ENCODE data around the gene FRS3. TPM values are rescaled to one million over a fixed set of nuclear protein-coding genes. Genes with fewer than 3 reads are reported as not detected.

Gene FRS3
- total RNA-seq, 1 experiment from 2014 or later = 2.8 TPM

DNA sequence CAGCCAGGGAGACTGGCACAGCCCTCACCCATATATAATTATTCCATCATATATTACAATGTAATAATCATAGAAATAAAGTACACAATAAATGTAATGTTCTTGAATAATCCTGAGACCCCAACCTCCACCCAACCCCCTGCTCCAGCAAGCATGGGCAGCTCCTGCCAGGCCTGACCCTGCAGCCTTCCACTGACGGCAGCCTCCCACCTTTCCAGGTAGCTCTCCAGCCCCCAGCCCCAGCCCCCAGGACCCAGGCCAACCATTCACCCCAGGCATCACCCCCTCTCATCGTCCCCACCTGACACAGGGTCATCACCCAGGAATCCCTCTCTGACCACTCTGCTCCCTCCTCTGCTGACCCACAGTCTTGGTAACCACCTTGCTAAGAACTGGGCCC lies 58.9 kb downstream of the FRS3 start:
- in situ Hi-C loops (cut with HindIII; ENCODE audit: low pct_unique_long_range_greater_than_20kb, low sequenced_read_pairs) = no loop called here
- no peak for DNase-seq (ENCODE audit: low read depth)

DNA sequence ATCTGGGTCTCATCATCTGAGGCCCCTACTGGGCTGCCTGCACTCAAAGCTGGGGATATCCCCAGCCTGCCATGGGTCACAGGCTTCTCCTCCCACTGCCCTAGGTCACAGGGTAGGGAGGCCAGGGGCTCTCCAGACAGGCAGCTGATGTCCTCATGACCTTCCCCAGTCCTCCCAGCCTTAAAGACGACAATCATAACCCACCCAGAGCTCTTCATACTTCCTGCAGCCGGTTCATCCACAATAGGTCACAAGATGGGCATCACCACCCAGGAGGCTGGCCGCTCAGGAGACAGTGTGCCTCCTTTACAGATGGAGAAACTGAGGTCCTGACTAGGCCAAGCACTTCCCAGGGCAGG lies 59.5 kb downstream of the FRS3 start:
- no peak for DNase-seq (ENCODE audit: low read depth)
- in situ Hi-C loops (cut with HindIII; ENCODE audit: low pct_unique_long_range_greater_than_20kb, low sequenced_read_pairs) = no loop called here

Other genes with a start within 250 kb of the FRS3 start
- gene FOXP4, start 233.5 kb downstream of the FRS3 start, total RNA-seq (2014; rRNA removed; shearing (Covaris generic); ENCODE audit: low replicate concordance) = 0.03 and 1.6 TPM in 2 replicates
- gene MDFI, start 141.4 kb downstream of the FRS3 start, total RNA-seq (2014; rRNA removed; shearing (Covaris generic); ENCODE audit: low replicate concordance) = 0.35 TPM in 1 of 2 replicates, not detected in the other
- gene TFEB, start 44.3 kb downstream of the FRS3 start, total RNA-seq (2014; rRNA removed; shearing (Covaris generic); ENCODE audit: low replicate concordance) = 6.0 and 13.1 TPM in 2 replicates
- 5.8 TPM in 1 of 2 replicates, not detected in the other for gene PGC, start 32.5 kb downstream of the FRS3 start, total RNA-seq (2014; rRNA removed; shearing (Covaris generic); ENCODE audit: low replicate concordance)
- 0.20 TPM in 1 of 2 replicates, not detected in the other for gene PRICKLE4, start 882 bp upstream of the FRS3 start, total RNA-seq (2014; rRNA removed; shearing (Covaris generic); ENCODE audit: low replicate concordance)
- gene TOMM6, start 7.8 kb upstream of the FRS3 start, total RNA-seq (2014; rRNA removed; shearing (Covaris generic); ENCODE audit: low replicate concordance) = 264 and 306 TPM in 2 replicates
- 1.6 and 3.1 TPM in 2 replicates for gene USP49, start 115.5 kb upstream of the FRS3 start, total RNA-seq (2014; rRNA removed; shearing (Covaris generic); ENCODE audit: low replicate concordance)
- gene MED20, start 141.2 kb upstream of the FRS3 start, total RNA-seq (2014; rRNA removed; shearing (Covaris generic); ENCODE audit: low replicate concordance) = 24.5 and 37.1 TPM in 2 replicates
- gene BYSL, start 141.6 kb upstream of the FRS3 start, total RNA-seq (2014; rRNA removed; shearing (Covaris generic); ENCODE audit: low replicate concordance) = 139 and 161 TPM in 2 replicates
- 209 and 278 TPM in 2 replicates for gene CCND3, start 161.9 kb upstream of the FRS3 start, total RNA-seq (2014; rRNA removed; shearing (Covaris generic); ENCODE audit: low replicate concordance)

Data from Caki2 (cell line).